Vagina (tissue), 2 donors: ENCODE results near the gene GYG1.

Source experiments
- POLR2A ChIP-seq, 2 donors: fragments of 450-650 bp; IDR thresholded peaks; one replicate each; pipeline ENCODE4 v1.6.1; 2017; ENCODE audit warnings: antibody characterized with exemption in 2 of 2, mild to moderate bottlenecking in 2 of 2, moderate library complexity in 2 of 2
- POLR2AphosphoS5 ChIP-seq, 2 donors: sonication (generic); formaldehyde crosslinking; IDR thresholded peaks; one replicate each; pipeline ENCODE4 v1.9.0; 2017; ENCODE audit warnings: antibody characterized with exemption in 2 of 2, mild to moderate bottlenecking in 2 of 2, low read depth in 1 of 2; ENCODE audit not compliant: insufficient read depth in 1 of 2
- TF ChIP-seq, protein P1 (sequence below), 3 experiments: fragments of 450-650 bp in 2 of 3; fragments of 200-600 bp in 1 of 3; sonication (generic) in 1 of 3; IDR thresholded peaks; one replicate each; pipeline ENCODE4 v1.5.1; 2017 to 2019; ENCODE audit warnings: antibody characterized with exemption in 3 of 3, mild to moderate bottlenecking in 2 of 3, moderate library complexity in 2 of 3

GRCh38 chr3:148954981-148955380 is 36.4 kb upstream of the GYG1 start:
- TF ChIP-seq, protein P1, sequence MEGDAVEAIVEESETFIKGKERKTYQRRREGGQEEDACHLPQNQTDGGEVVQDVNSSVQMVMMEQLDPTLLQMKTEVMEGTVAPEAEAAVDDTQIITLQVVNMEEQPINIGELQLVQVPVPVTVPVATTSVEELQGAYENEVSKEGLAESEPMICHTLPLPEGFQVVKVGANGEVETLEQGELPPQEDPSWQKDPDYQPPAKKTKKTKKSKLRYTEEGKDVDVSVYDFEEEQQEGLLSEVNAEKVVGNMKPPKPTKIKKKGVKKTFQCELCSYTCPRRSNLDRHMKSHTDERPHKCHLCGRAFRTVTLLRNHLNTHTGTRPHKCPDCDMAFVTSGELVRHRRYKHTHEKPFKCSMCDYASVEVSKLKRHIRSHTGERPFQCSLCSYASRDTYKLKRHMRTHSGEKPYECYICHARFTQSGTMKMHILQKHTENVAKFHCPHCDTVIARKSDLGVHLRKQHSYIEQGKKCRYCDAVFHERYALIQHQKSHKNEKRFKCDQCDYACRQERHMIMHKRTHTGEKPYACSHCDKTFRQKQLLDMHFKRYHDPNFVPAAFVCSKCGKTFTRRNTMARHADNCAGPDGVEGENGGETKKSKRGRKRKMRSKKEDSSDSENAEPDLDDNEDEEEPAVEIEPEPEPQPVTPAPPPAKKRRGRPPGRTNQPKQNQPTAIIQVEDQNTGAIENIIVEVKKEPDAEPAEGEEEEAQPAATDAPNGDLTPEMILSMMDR (IDR thresholded peaks at IDR 0.05), result no peak
- no peak for TF ChIP-seq POLR2A (IDR thresholded peaks at IDR 0.05)
- TF ChIP-seq POLR2AphosphoS5 (IDR thresholded peaks at IDR 0.05; ENCODE audit: insufficient read depth in 1 of 2, low read depth in 1 of 2), result no peak
